Peyer's patch (tissue), 4 donors: ENCODE measurements around the gene RAP1GAP. TPM values are rescaled to one million over a fixed set of nuclear protein-coding genes. Genes with fewer than 3 reads are reported as not detected.

Source experiments
- DNase-seq, 3 donors: peaks; one replicate each; pipeline ENCODE4 v3.0.0-alpha.2; 2017 to 2019
- H3K27ac ChIP-seq, 4 donors: fragments of 200-600 bp; sonication (generic); one replicate each; pipeline ENCODE4 v1.5.1; 2016 to 2019
- H3K27me3 ChIP-seq, 2 donors: fragments of 200-600 bp; sonication (generic); one replicate each; pipeline ENCODE4 v1.5.1; 2019
- H3K36me3 ChIP-seq, 3 donors: fragments of 200-600 bp; sonication (generic); one replicate each; pipeline ENCODE4 v1.5.1; 2016 to 2019
- H3K4me1 ChIP-seq, 4 donors: fragments of 200-600 bp; sonication (generic); one replicate each; pipeline ENCODE4 v1.5.1; 2016 to 2019
- H3K4me3 ChIP-seq, 4 donors: fragments of 200-600 bp; sonication (generic); 1 replicate in 3 of 4; 2 replicates in 1 of 4; pipeline ENCODE4 v1.5.1; 2016 to 2019; ENCODE audit warnings: mild to moderate bottlenecking in 1 of 4
- H3K9me3 ChIP-seq, 4 donors: fragments of 200-600 bp; sonication (generic); one replicate each; pipeline ENCODE4 v1.5.1; 2016 to 2019; ENCODE audit warnings: mild to moderate bottlenecking in 1 of 4
- POLR2A ChIP-seq, 2 donors: fragments of 450-650 bp; IDR thresholded peaks; one replicate each; pipeline ENCODE4 v1.5.1; 2017; ENCODE audit warnings: antibody characterized with exemption in 2 of 2, mild to moderate bottlenecking in 2 of 2, moderate library complexity in 2 of 2
- total RNA-seq, 4 donors: library from RNA; depleted of rRNA; stranded (reverse); fragments of >200 nt; gene quantifications; one replicate each; pipeline ENCODE4 v1.1.0, GENCODE V29; 2016
- TF ChIP-seq, protein P1 (sequence below), 6 experiments: fragments of 450-650 bp in 4 of 6; fragments of 200-600 bp in 2 of 6; sonication (generic) in 1 of 6; IDR thresholded peaks; one replicate each; pipeline ENCODE4 v1.5.1; 2017 to 2019; ENCODE audit warnings: antibody characterized with exemption in 6 of 6, mild to moderate bottlenecking in 3 of 6, moderate library complexity in 1 of 6

Gene RAP1GAP
- total RNA-seq, 4 donors from 2014 or later: 32.2 to 65.3 (median 57.0) TPM

DNA sequence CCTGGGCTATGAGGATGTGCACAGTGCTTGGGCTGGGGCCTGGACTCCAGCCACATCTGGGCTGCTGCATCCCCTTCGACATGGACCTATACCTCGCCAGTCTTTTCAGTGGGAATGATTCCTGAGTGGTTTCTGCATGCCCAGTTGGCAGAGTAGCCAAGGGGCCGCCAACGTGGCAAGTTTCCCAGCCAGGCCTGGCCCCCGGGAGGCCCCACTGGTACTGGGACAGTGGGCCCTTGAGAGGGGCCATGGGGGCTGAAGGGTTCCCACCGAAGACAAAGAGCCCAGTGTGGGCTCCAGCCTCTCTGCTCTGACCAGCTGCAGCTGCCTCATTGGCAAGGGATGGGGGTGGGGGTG lies 15.4 kb downstream of the RAP1GAP start:
- Histone ChIP-seq H3K4me1 (peaks cover 4 to 13% (median 7%) of the 10 kb centered on the region in 4 donors), H3K4me3 (no peak overlapping the region), H3K36me3 (no peaks in the 10 kb centered on the region), H3K9me3 (no peaks in the 10 kb centered on the region), H3K27me3 (no peaks in the 10 kb centered on the region), H3K27ac (no peak overlapping the region)
- TF ChIP-seq, protein P1, sequence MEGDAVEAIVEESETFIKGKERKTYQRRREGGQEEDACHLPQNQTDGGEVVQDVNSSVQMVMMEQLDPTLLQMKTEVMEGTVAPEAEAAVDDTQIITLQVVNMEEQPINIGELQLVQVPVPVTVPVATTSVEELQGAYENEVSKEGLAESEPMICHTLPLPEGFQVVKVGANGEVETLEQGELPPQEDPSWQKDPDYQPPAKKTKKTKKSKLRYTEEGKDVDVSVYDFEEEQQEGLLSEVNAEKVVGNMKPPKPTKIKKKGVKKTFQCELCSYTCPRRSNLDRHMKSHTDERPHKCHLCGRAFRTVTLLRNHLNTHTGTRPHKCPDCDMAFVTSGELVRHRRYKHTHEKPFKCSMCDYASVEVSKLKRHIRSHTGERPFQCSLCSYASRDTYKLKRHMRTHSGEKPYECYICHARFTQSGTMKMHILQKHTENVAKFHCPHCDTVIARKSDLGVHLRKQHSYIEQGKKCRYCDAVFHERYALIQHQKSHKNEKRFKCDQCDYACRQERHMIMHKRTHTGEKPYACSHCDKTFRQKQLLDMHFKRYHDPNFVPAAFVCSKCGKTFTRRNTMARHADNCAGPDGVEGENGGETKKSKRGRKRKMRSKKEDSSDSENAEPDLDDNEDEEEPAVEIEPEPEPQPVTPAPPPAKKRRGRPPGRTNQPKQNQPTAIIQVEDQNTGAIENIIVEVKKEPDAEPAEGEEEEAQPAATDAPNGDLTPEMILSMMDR (IDR thresholded peaks at IDR 0.05): no peak
- TF ChIP-seq POLR2A (IDR thresholded peaks at IDR 0.05): no peak
- no peak for DNase-seq

- peaks cover 4 to 15% (median 7%) of the 10 kb centered on the region in 4 donors for H3K4me1 ChIP-seq
- no peak for DNase-seq
- H3K36me3 ChIP-seq: no peaks in the 10 kb centered on the region
- no peak overlapping the region for H3K27ac ChIP-seq
- TF ChIP-seq, protein P1 (IDR thresholded peaks at IDR 0.05): no peak
- TF ChIP-seq POLR2A (IDR thresholded peaks at IDR 0.05): no peak
- no peaks in the 10 kb centered on the region for H3K9me3 ChIP-seq
- H3K4me3 ChIP-seq: no peak overlapping the region
- H3K27me3 ChIP-seq: no peaks in the 10 kb centered on the region
Observed at GRCh38 chr1:21652937-21653743, 16.0 kb downstream of the RAP1GAP start.

DNA sequence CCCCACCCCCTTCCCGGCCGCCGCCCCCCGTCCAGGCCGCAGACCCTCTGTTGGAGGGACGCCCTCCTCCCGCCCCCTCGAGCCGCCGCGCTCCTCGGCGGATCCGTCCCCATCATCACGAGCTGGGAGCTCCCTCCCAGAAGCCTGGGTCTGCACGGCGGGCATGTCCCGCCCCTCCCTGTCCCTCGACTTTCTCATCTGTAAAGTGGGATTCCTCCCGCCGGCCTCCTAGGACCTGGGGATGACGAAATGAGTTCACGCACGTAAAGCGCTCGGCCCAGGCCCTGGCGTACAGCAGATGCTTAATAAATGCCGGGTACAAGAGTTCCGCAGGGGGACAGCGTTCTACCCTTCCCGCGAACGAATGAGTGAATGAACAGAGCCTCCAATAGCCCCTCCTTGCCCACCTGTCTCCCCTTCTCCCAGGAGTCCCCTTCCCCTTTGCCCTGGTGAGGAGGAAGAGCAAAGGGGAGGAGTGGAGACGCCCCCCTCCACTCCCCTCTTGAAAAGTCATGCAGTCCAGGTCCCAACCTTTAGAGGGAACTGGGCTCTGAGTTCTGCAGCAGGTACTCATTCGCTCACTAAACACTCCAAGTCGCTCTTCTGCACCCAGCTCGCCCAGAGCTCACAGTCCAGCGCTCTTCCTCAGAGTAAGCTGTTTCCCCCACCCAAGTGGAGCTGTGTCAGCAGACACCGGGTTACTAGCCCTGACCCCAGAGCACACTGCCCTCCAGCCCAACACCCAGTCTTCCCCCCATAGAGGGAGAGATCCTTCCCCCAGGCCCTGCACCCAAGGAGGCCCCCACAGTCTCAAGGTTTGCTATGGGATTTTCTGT lies 16.8 kb downstream of the RAP1GAP start:
- H3K27ac ChIP-seq: no peak overlapping the region
- no peak for DNase-seq
- H3K36me3 ChIP-seq: no peaks in the 10 kb centered on the region
- no peak for TF ChIP-seq POLR2A (IDR thresholded peaks at IDR 0.05)
- TF ChIP-seq, protein P1 (IDR thresholded peaks at IDR 0.05): no peak
- no peaks in the 10 kb centered on the region for H3K9me3 ChIP-seq
- no peaks in the 10 kb centered on the region for H3K27me3 ChIP-seq
- H3K4me1 ChIP-seq: peaks cover 4 to 15% (median 7%) of the 10 kb centered on the region in 4 donors
- peak overlapping the region; percentile 21 to 61 (median 54) for H3K4me3 ChIP-seq

DNA sequence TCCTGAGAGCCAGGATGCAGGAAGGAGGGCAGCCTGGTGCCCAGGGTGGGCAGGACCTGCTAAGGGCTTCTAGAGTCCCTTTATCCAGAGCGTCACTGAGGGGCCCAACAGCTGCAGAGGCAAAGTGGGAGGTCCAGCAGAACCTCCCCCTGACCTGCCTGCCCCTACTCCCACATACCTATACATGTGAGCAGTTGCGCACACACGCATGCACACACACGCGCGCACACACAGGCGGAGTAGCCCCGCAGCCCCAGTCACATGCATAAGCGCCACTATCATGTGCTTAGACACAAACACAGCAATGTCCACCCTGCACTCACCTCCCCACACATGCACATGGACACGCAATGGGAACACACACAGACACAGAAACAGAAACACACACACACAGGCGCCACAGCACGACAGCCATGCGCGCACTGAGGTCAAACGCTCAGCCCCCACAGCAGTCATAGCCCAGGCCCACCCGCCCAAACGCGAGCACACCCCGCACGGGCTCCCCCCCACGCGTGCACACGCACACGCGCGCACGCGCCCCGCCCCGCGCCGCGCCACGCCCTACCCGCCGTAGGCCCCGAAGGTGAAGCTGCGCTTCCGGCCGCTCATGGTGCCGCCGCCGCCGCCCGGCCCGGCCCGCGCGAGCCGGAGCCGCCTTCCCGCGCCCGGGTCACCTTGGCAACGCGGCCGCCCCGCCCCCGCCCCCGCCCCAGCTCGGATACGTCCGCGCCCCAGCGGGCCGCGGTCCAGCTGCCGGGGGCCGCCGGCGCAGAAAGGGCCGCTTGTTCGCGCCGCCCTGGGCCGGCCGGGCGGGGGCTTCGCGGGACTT lies 17.7 kb downstream of the RAP1GAP start:
- no peaks in the 10 kb centered on the region for H3K27me3 ChIP-seq
- peaks cover 4 to 15% (median 7%) of the 10 kb centered on the region in 4 donors for H3K4me1 ChIP-seq
- peak overlapping the region; percentile 27 to 61 (median 54) for H3K4me3 ChIP-seq
- TF ChIP-seq, protein P1 (IDR thresholded peaks at IDR 0.05): no peak
- no peak for TF ChIP-seq POLR2A (IDR thresholded peaks at IDR 0.05)
- H3K9me3 ChIP-seq: no peaks in the 10 kb centered on the region
- H3K36me3 ChIP-seq: no peaks in the 10 kb centered on the region
- no peak overlapping the region for H3K27ac ChIP-seq
- peak in 1 of 3 donors; percentile 77 for DNase-seq

DNA sequence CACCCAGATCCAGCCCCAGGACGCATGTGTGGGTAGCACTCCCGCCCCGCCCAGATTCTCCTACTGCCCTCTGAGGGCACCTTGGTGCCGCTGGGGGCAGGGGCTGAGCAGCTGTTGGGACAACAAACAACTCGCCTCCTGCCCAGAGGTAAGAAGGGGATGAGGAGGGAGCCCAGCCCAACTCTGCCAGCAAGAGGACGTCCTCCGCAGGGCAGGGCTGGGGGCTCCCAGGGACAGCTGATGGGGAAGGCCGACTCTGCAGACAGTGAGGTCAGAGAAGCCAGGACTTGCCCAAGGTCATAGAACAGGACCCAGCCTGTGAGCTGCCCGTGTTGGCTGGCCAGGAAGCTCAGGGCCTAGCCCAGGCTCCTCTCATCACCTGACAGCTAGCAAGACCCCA lies 18.8 kb downstream of the RAP1GAP start:
- Histone ChIP-seq H3K27me3 (no peaks in the 10 kb centered on the region), H3K9me3 (no peaks in the 10 kb centered on the region), H3K27ac (no peak overlapping the region), H3K4me1 (peaks cover 4 to 15% (median 7%) of the 10 kb centered on the region in 4 donors), H3K36me3 (no peaks in the 10 kb centered on the region), H3K4me3 (no peak overlapping the region)
- no peak for TF ChIP-seq POLR2A (IDR thresholded peaks at IDR 0.05)
- TF ChIP-seq, protein P1 (IDR thresholded peaks at IDR 0.05): no peak
- DNase-seq: no peak
